Activated T-helper 1 cell treated with anti-CD3 and anti-CD28 coated beads, Interleukin-12 subunit alpha, Interleukin-12 subunit beta, Interleukin-2, Interleukin-4 antibody, amounts not matched to agents 30 ng/mL and 10 ng/mL and 1 ng/mL, durations not matched to agents 14 hours and 24 hours and 36 hours (primary cell): Measurements from ENCODE around the gene CFAP46. TPM values are rescaled to one million over a fixed set of nuclear protein-coding genes. Genes with fewer than 3 reads are reported as not detected.

Experiments
- DNase-seq: peaks from one replicate; pipeline ENCODE4 v3.0.0; 2021; ENCODE audit warnings: low spot score
- H3K27ac Mint-ChIP-seq: one replicate; pipeline ENCODE4 v1.8.0; 2021; ENCODE audit warnings: mild to moderate bottlenecking, mixed read lengths
- H3K27me3 Mint-ChIP-seq: one replicate; pipeline ENCODE4 v1.8.0; 2022; ENCODE audit warnings: mild to moderate bottlenecking, moderate library complexity, mixed read lengths; ENCODE audit not compliant: insufficient read depth
- H3K36me3 Mint-ChIP-seq: one replicate; pipeline ENCODE4 v1.8.0; 2021; ENCODE audit warnings: low read depth, mixed read lengths
- H3K4me1 Mint-ChIP-seq: one replicate; pipeline ENCODE4 v1.8.0; 2021; ENCODE audit warnings: low read depth, mixed read lengths
- H3K4me3 Mint-ChIP-seq: one replicate; pipeline ENCODE4 v1.8.0; 2021; ENCODE audit warnings: mild to moderate bottlenecking, moderate library complexity, mixed read lengths
- H3K9me3 Mint-ChIP-seq: one replicate; pipeline ENCODE4 v1.8.0; 2021; ENCODE audit warnings: mixed read lengths
- intact Hi-C: fragments of 100-400 bp; cut with micrococcal nuclease; formaldehyde crosslinking; loops from one replicate; pipeline ENCODE4 v1.15.1; 2024
- total RNA-seq: library from RNA; stranded (reverse); gene quantifications from 2 replicates; pipeline ENCODE4 v1.2.3, GENCODE V29; 2022

Gene CFAP46
- total RNA-seq, 1 donor from 2014 or later = not detected

- no peaks in the 10 kb centered on the region for H3K36me3 Mint-ChIP-seq
- H3K27me3 Mint-ChIP-seq = no peaks in the 10 kb centered on the region
- intact Hi-C loops = no loop called here
- no peaks in the 10 kb centered on the region for H3K4me1 Mint-ChIP-seq
- H3K9me3 Mint-ChIP-seq = no peaks in the 10 kb centered on the region
- no peak overlapping the region for H3K27ac Mint-ChIP-seq
- no peak for DNase-seq
- H3K4me3 Mint-ChIP-seq = no peak overlapping the region
These were observed 20.3 kb downstream of the CFAP46 start for GRCh38 chr10:132921818-132922807.

GRCh38 chr10:132921086-132921485, 21.3 kb downstream of the CFAP46 start:
- intact Hi-C loops = no loop called here
- H3K27me3 Mint-ChIP-seq = no peaks in the 10 kb centered on the region
- DNase-seq = no peak
- H3K4me1 Mint-ChIP-seq = no peaks in the 10 kb centered on the region
- H3K9me3 Mint-ChIP-seq = no peaks in the 10 kb centered on the region
- no peaks in the 10 kb centered on the region for H3K36me3 Mint-ChIP-seq
- no peak overlapping the region for H3K27ac Mint-ChIP-seq
- no peak overlapping the region for H3K4me3 Mint-ChIP-seq

- Mint-ChIP-seq H3K4me3 (no peak overlapping the region), H3K9me3 (no peaks in the 10 kb centered on the region), H3K4me1 (no peaks in the 10 kb centered on the region), H3K27me3 (no peaks in the 10 kb centered on the region), H3K36me3 (no peaks in the 10 kb centered on the region), H3K27ac (no peak overlapping the region)
- no peak for DNase-seq
- intact Hi-C loops = no loop called here
These were observed 22.1 kb downstream of the CFAP46 start for GRCh38 chr10:132920101-132920925.

GRCh38 chr10:132919374-132920100, 22.8 kb downstream of the CFAP46 start:
- intact Hi-C loops = no loop called here
- Mint-ChIP-seq H3K9me3 (no peaks in the 10 kb centered on the region), H3K27me3 (no peaks in the 10 kb centered on the region), H3K27ac (no peak overlapping the region), H3K4me3 (no peak overlapping the region), H3K36me3 (no peaks in the 10 kb centered on the region), H3K4me1 (no peaks in the 10 kb centered on the region)
- no peak for DNase-seq

GRCh38 chr10:132918617-132919373, 23.6 kb downstream of the CFAP46 start:
- Mint-ChIP-seq H3K36me3 (no peaks in the 10 kb centered on the region), H3K9me3 (no peaks in the 10 kb centered on the region), H3K4me3 (no peak overlapping the region), H3K27ac (no peak overlapping the region), H3K27me3 (no peaks in the 10 kb centered on the region), H3K4me1 (no peaks in the 10 kb centered on the region)
- DNase-seq = no peak
- intact Hi-C loops = no loop called here

GRCh38 chr10:132918264-132918616, 24.1 kb downstream of the CFAP46 start:
- no peak overlapping the region for H3K27ac Mint-ChIP-seq
- intact Hi-C loops = no loop called here
- H3K4me1 Mint-ChIP-seq = no peaks in the 10 kb centered on the region
- H3K4me3 Mint-ChIP-seq = no peak overlapping the region
- H3K27me3 Mint-ChIP-seq = no peaks in the 10 kb centered on the region
- no peak for DNase-seq
- H3K9me3 Mint-ChIP-seq = no peaks in the 10 kb centered on the region
- no peaks in the 10 kb centered on the region for H3K36me3 Mint-ChIP-seq

GRCh38 chr10:132916956-132917666, 25.3 kb downstream of the CFAP46 start:
- Mint-ChIP-seq H3K4me1 (no peaks in the 10 kb centered on the region), H3K27ac (no peak overlapping the region), H3K36me3 (no peaks in the 10 kb centered on the region), H3K9me3 (no peaks in the 10 kb centered on the region), H3K27me3 (no peaks in the 10 kb centered on the region), H3K4me3 (no peak overlapping the region)
- intact Hi-C loops = no loop called here
- DNase-seq = no peak

- H3K4me3 Mint-ChIP-seq = no peak overlapping the region
- H3K27me3 Mint-ChIP-seq = no peaks in the 10 kb centered on the region
- H3K4me1 Mint-ChIP-seq = no peaks in the 10 kb centered on the region
- no peaks in the 10 kb centered on the region for H3K9me3 Mint-ChIP-seq
- H3K36me3 Mint-ChIP-seq = no peaks in the 10 kb centered on the region
- no peak for DNase-seq
- H3K27ac Mint-ChIP-seq = no peak overlapping the region
- intact Hi-C loops = no loop called here
These were observed 25.9 kb downstream of the CFAP46 start for GRCh38 chr10:132916421-132916841.

- intact Hi-C loops = no loop called here
- Mint-ChIP-seq H3K36me3 (no peaks in the 10 kb centered on the region), H3K4me1 (no peaks in the 10 kb centered on the region), H3K27me3 (no peaks in the 10 kb centered on the region), H3K27ac (no peak overlapping the region), H3K9me3 (no peaks in the 10 kb centered on the region), H3K4me3 (no peak overlapping the region)
- DNase-seq = no peak
These were observed 27.0 kb downstream of the CFAP46 start for GRCh38 chr10:132915411-132915810.

GRCh38 chr10:132914732-132915131, 27.6 kb downstream of the CFAP46 start:
- Mint-ChIP-seq H3K4me3 (no peak overlapping the region), H3K4me1 (no peaks in the 10 kb centered on the region), H3K27me3 (no peaks in the 10 kb centered on the region), H3K36me3 (no peaks in the 10 kb centered on the region), H3K9me3 (no peaks in the 10 kb centered on the region), H3K27ac (no peak overlapping the region)
- intact Hi-C loops = no loop called here
- DNase-seq = no peak

- Mint-ChIP-seq H3K4me1 (no peaks in the 10 kb centered on the region), H3K36me3 (no peaks in the 10 kb centered on the region), H3K9me3 (no peaks in the 10 kb centered on the region), H3K27me3 (no peaks in the 10 kb centered on the region), H3K27ac (no peak overlapping the region), H3K4me3 (no peak overlapping the region)
- DNase-seq = no peak
- intact Hi-C loops = no loop called here
These were observed 28.7 kb downstream of the CFAP46 start for GRCh38 chr10:132913559-132914115.
